T-helper 1 cell treated with Interleukin-12 subunit alpha and Interleukin-12 subunit beta and Interleukin-4 antibody, amounts not matched to agents 30 μg/mL and 1 μg/mL, for 36 hours (primary cell): ENCODE results near the gene MRPS16.
"Not testable (repeated sequence)": the region's sequence is repeated elsewhere in the genome, so short reads cannot be mapped to it uniquely, and the experiment has no call there.

Experiments used
- H3K27ac Mint-ChIP-seq: one replicate; pipeline ENCODE4 v1.8.0; 2021; ENCODE audit warnings: mild to moderate bottlenecking, mixed read lengths
- H3K27me3 Mint-ChIP-seq: one replicate; pipeline ENCODE4 v1.8.0; 2021; ENCODE audit warnings: low read depth, mixed read lengths
- H3K36me3 Mint-ChIP-seq: one replicate; pipeline ENCODE4 v1.8.0; 2021; ENCODE audit warnings: low read depth, mixed read lengths
- H3K4me1 Mint-ChIP-seq: one replicate; pipeline ENCODE4 v1.8.0; 2021; ENCODE audit warnings: low read depth, mixed read lengths
- H3K4me3 Mint-ChIP-seq: one replicate; pipeline ENCODE4 v1.8.0; 2021; ENCODE audit warnings: mild to moderate bottlenecking, moderate library complexity, mixed read lengths
- H3K9me3 Mint-ChIP-seq: one replicate; pipeline ENCODE4 v1.8.0; 2021; ENCODE audit warnings: mixed read lengths

Gene MRPS16

GRCh38 chr10:73252445-73253224 is at the start of gene MRPS16:
Gene MRPS16 (minus strand): TSS chr10:73252644. CDS start chr10:73252482, 162 bp downstream.
- Mint-ChIP-seq H3K27ac (peak within 1 kb of the TSS; percentile 96), H3K36me3 (peaks cover 24% of the 10 kb centered on the region), H3K4me3 (peak within 1 kb of the TSS; percentile 97), H3K9me3 (no peaks in the 10 kb centered on the region), H3K4me1 (peaks cover 21% of the 10 kb centered on the region), H3K27me3 (no peaks in the 10 kb centered on the region)

DNA sequence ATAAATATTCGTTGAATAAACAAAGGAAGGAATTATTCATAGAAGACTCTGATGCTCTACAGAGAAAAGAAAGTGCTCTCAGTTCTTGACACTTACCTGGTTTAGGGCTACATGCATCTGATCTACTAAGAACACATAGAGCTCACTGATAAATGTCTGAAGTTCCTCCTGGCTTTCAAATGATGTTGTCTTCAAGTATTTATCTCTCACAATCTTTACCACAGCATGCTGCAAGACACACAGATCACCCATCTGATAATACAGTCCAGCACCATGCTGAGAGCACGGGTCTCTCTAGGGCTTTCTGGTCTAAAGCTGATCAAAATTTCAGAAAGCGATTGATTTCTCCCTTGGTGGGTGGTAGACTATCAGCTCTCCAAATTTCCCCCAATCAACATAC is 44.5 kb upstream of the MRPS16 start:
- Mint-ChIP-seq H3K4me3 (no peak overlapping the region), H3K27me3 (peaks cover 21% of the 10 kb centered on the region), H3K9me3 (no peaks in the 10 kb centered on the region), H3K27ac (no peak overlapping the region), H3K36me3 (no peaks in the 10 kb centered on the region), H3K4me1 (peaks cover 4% of the 10 kb centered on the region)

- H3K9me3 Mint-ChIP-seq: peaks cover 4% of the 10 kb centered on the region
- no peak overlapping the region for H3K4me3 Mint-ChIP-seq
- H3K36me3 Mint-ChIP-seq: peaks cover 4% of the 10 kb centered on the region
- peaks cover 4% of the 10 kb centered on the region for H3K4me1 Mint-ChIP-seq
- H3K27ac Mint-ChIP-seq: no peak overlapping the region
- H3K27me3 Mint-ChIP-seq: peaks cover 21% of the 10 kb centered on the region
Measured at GRCh38 chr10:73293461-73293860, 41.0 kb upstream of the MRPS16 start.

GRCh38 chr10:73289958-73290357 is 37.5 kb upstream of the MRPS16 start:
- Mint-ChIP-seq H3K9me3 (peaks cover 4% of the 10 kb centered on the region), H3K4me3 (no peak overlapping the region), H3K27ac (no peak overlapping the region), H3K36me3 (peaks cover 4% of the 10 kb centered on the region), H3K4me1 (no peaks in the 10 kb centered on the region), H3K27me3 (peaks cover 8% of the 10 kb centered on the region)

- H3K4me3 Mint-ChIP-seq: no peak overlapping the region
- no peaks in the 10 kb centered on the region for H3K27me3 Mint-ChIP-seq
- H3K36me3 Mint-ChIP-seq: peaks cover 4% of the 10 kb centered on the region
- peaks cover 4% of the 10 kb centered on the region for H3K9me3 Mint-ChIP-seq
- no peak overlapping the region for H3K27ac Mint-ChIP-seq
- H3K4me1 Mint-ChIP-seq: no peaks in the 10 kb centered on the region
Measured at GRCh38 chr10:73287441-73287840, 35.0 kb upstream of the MRPS16 start.

DNA sequence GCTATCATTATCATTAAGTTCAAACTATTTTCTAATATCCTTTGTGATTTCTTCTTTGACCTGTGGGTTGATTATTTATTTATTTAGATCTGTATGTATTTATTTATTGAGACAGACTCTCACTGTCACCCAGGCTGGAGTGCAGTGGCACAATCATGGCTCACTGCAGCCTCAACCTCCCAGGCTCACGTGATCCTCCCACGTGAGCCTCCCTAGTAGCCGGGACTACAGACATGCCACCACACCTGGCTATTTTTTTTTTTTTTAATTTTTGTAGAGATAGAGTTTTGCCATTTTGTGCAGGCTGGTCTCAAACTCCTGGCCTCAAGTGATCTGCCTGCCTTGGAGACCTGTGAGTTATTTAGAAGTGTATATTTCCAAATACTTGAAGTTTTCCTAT is 28.7 kb upstream of the MRPS16 start:
- H3K27ac Mint-ChIP-seq: no peak overlapping the region

GRCh38 chr10:73264423-73264822 is 12.0 kb upstream of the MRPS16 start:
- no peak overlapping the region for H3K4me3 Mint-ChIP-seq
- H3K4me1 Mint-ChIP-seq: no peaks in the 10 kb centered on the region
- H3K36me3 Mint-ChIP-seq: no peaks in the 10 kb centered on the region
- H3K27ac Mint-ChIP-seq: no peak overlapping the region
- H3K27me3 Mint-ChIP-seq: peaks cover 7% of the 10 kb centered on the region
- H3K9me3 Mint-ChIP-seq: no peaks in the 10 kb centered on the region

More for the DNA sequence above, 28.7 kb upstream of the MRPS16 start:
- no peaks in the 10 kb centered on the region for H3K4me1 Mint-ChIP-seq
- peaks cover 19% of the 10 kb centered on the region for H3K27me3 Mint-ChIP-seq
- no peak overlapping the region for H3K4me3 Mint-ChIP-seq
- no peaks in the 10 kb centered on the region for H3K36me3 Mint-ChIP-seq
- H3K9me3 Mint-ChIP-seq: no peaks in the 10 kb centered on the region

- H3K4me3 Mint-ChIP-seq: no peak overlapping the region
- H3K4me1 Mint-ChIP-seq: no peaks in the 10 kb centered on the region
- H3K27ac Mint-ChIP-seq: no peak overlapping the region
- no peaks in the 10 kb centered on the region for H3K36me3 Mint-ChIP-seq
- peaks cover 4% of the 10 kb centered on the region for H3K9me3 Mint-ChIP-seq
- peaks cover 7% of the 10 kb centered on the region for H3K27me3 Mint-ChIP-seq
Measured at GRCh38 chr10:73263693-73264347, 11.4 kb upstream of the MRPS16 start.

- no peak overlapping the region for H3K27ac Mint-ChIP-seq
- no peak overlapping the region for H3K4me3 Mint-ChIP-seq
- peaks cover 7% of the 10 kb centered on the region for H3K27me3 Mint-ChIP-seq
- H3K9me3 Mint-ChIP-seq: peaks cover 8% of the 10 kb centered on the region
- no peaks in the 10 kb centered on the region for H3K36me3 Mint-ChIP-seq
- no peaks in the 10 kb centered on the region for H3K4me1 Mint-ChIP-seq
Measured at GRCh38 chr10:73262880-73263555, 10.6 kb upstream of the MRPS16 start.

- H3K9me3 Mint-ChIP-seq: peaks cover 8% of the 10 kb centered on the region
- H3K4me1 Mint-ChIP-seq: no peaks in the 10 kb centered on the region
- no peaks in the 10 kb centered on the region for H3K36me3 Mint-ChIP-seq
- no peak overlapping the region for H3K27ac Mint-ChIP-seq
- H3K4me3 Mint-ChIP-seq: no peak overlapping the region
- H3K27me3 Mint-ChIP-seq: peaks cover 4% of the 10 kb centered on the region
Measured at GRCh38 chr10:73262105-73262730, 9.8 kb upstream of the MRPS16 start.

DNA sequence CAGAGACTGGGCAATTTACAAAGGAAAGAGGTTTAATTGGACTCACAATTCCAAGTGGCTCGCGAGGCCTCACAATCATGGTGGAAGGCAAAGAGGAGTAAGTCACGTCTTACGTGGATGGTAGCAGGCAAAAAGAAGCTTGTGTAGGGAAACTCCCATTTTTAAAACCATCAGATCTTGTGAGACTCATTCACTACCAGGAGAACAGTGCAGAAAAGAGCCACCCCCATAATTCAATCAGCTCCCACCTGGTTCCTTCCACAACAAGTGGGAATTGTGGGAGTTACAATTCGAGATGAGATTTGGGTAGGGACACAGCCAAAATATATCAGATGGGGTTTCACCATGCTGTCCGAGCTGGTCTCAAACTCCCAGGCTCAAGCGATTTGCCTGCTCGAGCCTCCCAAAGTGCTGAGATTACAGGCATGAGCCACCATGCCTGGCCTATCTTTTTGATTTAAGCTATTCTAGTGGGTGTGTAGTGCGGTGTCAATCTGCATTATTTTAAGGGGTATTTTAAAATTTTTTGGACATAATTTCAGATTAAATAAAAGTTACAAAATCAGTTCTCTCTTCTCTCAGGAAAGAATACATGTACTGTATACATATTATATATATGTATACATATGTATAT is 9.0 kb upstream of the MRPS16 start:
- Mint-ChIP-seq H3K4me1 (no peaks in the 10 kb centered on the region), H3K36me3 (no peaks in the 10 kb centered on the region), H3K27me3 (peaks cover 4% of the 10 kb centered on the region), H3K9me3 (peaks cover 8% of the 10 kb centered on the region), H3K27ac (no peak overlapping the region), H3K4me3 (no peak overlapping the region)

GRCh38 chr10:73258612-73259011 is 6.2 kb upstream of the MRPS16 start:
- H3K4me3 Mint-ChIP-seq, H3K27ac Mint-ChIP-seq, H3K9me3 Mint-ChIP-seq, H3K27me3 Mint-ChIP-seq, H3K4me1 Mint-ChIP-seq, H3K36me3 Mint-ChIP-seq: not testable (repeated sequence)

GRCh38 chr10:73253225-73253555 is 746 bp upstream of the MRPS16 start:
- H3K27ac Mint-ChIP-seq: peak overlapping the region; percentile 96
- H3K9me3 Mint-ChIP-seq: peaks cover under 1% of the 10 kb centered on the region
- peaks cover 22% of the 10 kb centered on the region for H3K36me3 Mint-ChIP-seq
- H3K27me3 Mint-ChIP-seq: no peaks in the 10 kb centered on the region
- peaks cover 15% of the 10 kb centered on the region for H3K4me1 Mint-ChIP-seq
- H3K4me3 Mint-ChIP-seq: peak overlapping the region; percentile 97

- Mint-ChIP-seq H3K4me1 (peaks cover 25% of the 10 kb centered on the region), H3K9me3 (no peaks in the 10 kb centered on the region), H3K36me3 (peaks cover 24% of the 10 kb centered on the region), H3K27me3 (no peaks in the 10 kb centered on the region), H3K27ac (peak overlapping the region; percentile 96), H3K4me3 (peak overlapping the region; percentile 97)
Measured at GRCh38 chr10:73251683-73252444, 580 bp downstream of the MRPS16 start.
